SIG-M5 treated with dmso at 0.1 percent for 504 hours (cell line): Measurements from ENCODE around the gene RFPL1.
"Not testable (repeated sequence)": the region's sequence is repeated elsewhere in the genome, so short reads cannot be mapped to it uniquely, and the experiment has no call there.

Experiments used
- DNase-seq: peaks from one replicate; lab custom pipeline; 2025; ENCODE audit not compliant: unreplicated experiment; lab: John Stamatoyannopoulos, UW

The RFPL1 gene

DNA sequence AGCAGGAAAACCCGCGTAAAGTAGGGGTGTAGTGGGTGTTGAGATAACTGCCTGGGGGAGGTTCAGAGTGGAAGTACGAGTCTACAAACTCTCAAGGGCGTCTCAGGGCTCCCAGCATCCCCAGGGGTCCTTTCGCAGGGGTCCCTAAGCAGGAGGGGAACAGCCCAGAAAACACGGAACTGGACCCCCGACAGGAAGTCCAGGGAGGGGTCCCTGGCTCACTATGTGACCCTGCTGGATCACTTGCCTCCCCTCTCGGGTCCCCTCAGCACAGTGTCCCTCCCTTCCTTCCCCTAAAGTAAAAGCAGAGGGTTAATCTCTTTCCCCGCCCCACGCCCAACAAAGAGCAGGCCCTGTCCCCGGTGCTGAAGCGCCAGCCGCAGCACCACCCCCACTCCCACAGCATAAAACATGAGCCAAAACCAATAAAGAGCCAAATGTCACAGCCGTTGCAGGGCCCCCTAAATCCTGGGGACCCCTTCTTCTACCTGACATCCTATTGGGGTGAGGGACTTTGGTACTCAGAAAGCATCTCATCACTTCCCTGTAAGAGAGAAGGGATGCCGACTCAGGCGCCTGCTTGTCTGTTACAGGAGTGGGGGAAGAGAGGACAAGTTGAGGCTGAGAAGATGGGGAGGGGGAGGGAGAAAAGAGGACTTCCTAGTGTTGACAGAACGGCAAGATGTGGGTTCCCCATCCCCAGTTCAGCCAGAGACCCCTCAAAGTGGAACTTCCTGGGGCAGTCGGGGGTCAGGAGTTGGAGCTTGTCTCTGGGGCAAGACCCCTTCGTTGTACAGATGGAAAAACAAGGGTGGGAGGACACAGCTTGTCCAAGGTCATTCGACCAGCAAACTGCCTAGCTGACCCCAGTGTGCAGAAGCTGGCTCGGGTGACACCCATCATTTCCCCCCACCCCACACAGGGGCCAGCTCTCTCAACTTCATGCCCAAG lies 40.2 kb downstream of the RFPL1 start:
- DNase-seq = no peak

DNA sequence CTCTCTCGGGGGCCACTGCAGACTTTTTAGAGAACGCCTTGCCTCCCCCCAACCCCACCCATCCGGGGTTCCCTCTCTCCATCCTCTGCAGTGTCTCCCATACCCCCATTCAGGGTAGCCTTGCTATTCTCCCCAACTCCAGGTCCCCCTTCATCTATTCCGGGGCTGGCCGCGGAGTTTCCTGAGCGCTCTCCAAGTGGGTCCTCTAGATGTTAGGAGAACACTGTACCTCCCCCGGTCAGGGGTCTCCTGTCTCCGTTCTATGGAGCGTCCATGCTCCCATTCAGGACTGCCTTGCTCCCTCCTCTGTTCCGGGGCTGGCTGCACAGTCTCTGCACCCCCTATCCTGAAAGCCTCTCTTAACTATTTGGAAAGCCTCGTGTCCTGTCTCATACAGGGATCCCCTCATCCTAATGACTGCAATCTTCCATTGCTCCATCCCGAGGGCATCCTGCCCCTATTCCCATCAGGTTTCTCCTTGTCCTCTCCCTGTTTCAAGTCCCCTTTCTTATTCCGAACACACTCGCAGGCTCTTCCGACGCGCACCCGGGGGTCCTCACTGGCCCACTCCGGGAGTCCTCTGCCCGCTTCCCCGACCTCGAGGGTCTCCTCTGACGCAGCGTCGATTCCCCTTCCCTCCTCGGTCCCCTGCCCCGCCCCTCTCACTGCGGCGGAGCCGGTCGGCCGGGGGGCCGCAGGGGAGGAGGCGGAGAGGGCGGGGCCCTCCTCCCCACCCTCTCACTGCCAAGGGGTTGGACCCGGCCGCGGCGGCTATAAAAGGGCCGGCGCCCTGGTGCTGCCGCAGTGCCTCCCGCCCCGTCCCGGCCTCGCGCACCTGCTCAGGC lies 41.3 kb downstream of the RFPL1 start, which contains the start of gene NEFH:
NEFH (plus strand) TSS at position 802 of the 845 bp plus-strand sequence. CDS start 45 bp downstream, outside the sequence.
- DNase-seq = no peak

DNA sequence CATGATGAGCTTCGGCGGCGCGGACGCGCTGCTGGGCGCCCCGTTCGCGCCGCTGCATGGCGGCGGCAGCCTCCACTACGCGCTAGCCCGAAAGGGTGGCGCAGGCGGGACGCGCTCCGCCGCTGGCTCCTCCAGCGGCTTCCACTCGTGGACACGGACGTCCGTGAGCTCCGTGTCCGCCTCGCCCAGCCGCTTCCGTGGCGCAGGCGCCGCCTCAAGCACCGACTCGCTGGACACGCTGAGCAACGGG lies 41.8 kb downstream of the RFPL1 start:
- no peak for DNase-seq

DNA sequence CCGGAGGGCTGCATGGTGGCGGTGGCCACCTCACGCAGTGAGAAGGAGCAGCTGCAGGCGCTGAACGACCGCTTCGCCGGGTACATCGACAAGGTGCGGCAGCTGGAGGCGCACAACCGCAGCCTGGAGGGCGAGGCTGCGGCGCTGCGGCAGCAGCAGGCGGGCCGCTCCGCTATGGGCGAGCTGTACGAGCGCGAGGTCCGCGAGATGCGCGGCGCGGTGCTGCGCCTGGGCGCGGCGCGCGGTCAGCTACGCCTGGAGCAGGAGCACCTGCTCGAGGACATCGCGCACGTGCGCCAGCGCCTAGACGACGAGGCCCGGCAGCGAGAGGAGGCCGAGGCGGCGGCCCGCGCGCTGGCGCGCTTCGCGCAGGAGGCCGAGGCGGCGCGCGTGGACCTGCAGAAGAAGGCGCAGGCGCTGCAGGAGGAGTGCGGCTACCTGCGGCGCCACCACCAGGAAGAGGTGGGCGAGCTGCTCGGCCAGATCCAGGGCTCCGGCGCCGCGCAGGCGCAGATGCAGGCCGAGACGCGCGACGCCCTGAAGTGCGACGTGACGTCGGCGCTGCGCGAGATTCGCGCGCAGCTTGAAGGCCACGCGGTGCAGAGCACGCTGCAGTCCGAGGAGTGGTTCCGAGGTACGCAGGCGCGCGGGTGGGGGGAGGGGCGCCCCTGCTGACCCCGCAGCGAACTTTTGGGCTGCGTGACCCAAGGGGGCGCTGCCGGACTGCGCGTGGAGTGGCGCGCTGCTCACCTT lies 42.3 kb downstream of the RFPL1 start:
- DNase-seq = no peak

GRCh38 chr22:29481265-29482000 lies 43.0 kb downstream of the RFPL1 start:
- no peak for DNase-seq

GRCh38 chr22:29482253-29482652 lies 43.9 kb downstream of the RFPL1 start:
- no peak for DNase-seq

GRCh38 chr22:29482726-29483125 lies 44.3 kb downstream of the RFPL1 start:
- DNase-seq = no peak

GRCh38 chr22:29483254-29483653 lies 44.9 kb downstream of the RFPL1 start:
- DNase-seq = no peak

GRCh38 chr22:29484642-29485041 lies 46.3 kb downstream of the RFPL1 start:
- no peak for DNase-seq

DNA sequence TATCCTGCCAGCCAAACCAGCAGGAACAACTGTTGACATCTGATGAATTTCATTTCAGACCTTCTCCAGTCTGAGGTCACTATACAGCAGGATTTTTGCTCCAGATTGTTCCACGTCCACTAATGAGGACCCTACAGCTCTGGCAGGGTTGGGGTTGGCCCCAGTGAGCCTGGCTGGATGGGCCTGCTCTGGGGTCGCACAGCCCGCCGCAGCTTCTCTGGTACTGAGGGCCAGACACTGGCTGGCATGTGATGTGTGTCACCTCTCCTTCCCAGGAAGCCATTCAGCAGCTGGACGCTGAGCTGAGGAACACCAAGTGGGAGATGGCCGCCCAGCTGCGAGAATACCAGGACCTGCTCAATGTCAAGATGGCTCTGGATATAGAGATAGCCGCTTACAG lies 47.1 kb downstream of the RFPL1 start:
- no peak for DNase-seq

DNA sequence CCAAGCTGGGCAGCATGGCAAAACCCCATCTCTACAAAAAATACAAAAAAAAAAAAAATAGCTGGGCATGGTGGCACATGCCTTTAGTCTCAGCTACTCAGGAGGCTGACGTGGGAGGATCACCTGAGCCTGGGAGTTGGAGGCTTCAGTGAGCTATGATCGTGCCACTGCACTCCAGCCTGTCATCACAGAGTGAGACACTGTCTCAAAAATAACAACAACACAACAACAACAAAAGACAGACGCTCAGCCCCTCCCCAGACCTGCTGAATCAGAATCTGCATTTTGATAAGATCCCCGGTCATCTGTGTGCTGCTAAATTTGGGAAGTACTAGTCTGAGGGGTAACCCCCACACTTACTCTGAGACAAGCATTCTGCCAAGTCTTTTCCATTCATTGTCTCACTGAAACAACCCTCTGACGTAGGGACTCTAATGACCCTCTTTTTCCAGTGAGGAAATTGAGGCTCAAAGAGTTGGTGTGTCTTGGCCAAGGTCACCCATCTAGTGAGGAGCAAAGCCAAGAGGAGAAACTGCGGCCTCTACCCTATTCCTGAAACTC lies 49.1 kb downstream of the RFPL1 start:
- no peak for DNase-seq

DNA sequence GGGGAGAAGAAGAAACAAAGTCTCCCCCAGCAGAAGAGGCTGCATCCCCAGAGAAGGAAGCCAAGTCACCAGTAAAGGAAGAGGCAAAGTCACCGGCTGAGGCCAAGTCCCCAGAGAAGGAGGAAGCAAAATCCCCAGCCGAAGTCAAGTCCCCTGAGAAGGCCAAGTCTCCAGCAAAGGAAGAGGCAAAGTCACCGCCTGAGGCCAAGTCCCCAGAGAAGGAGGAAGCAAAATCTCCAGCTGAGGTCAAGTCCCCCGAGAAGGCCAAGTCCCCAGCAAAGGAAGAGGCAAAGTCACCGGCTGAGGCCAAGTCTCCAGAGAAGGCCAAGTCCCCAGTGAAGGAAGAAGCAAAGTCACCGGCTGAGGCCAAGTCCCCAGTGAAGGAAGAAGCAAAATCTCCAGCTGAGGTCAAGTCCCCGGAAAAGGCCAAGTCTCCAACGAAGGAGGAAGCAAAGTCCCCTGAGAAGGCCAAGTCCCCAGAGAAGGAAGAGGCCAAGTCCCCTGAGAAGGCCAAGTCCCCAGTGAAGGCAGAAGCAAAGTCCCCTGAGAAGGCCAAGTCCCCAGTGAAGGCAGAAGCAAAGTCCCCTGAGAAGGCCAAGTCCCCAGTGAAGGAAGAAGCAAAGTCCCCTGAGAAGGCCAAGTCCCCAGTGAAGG lies 50.9 kb downstream of the RFPL1 start:
- not testable (repeated sequence) for DNase-seq

DNA sequence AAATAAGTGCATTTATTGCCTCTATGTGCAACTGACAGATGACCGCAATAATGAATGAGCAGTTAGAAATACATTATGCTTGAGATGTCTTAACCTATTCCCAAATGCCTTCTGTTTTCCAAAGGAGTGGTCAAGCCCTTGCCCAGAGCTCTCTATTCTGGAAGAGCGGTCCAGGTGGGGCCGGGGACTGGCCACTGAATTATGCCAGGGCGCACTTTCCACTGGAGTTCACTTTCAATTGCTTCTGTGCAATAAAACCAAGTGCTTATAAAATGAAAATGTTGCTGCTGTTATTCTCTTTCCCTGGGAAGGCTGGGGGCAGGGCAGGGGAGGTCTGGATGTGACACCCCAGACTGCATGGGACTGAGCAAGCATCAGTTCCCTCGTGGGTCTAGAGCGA lies 52.6 kb downstream of the RFPL1 start:
- DNase-seq = no peak
